Measurements from ENCODE around the gene EVL.

The EVL gene

GRCh38 chr14:100111931-100112704 lies 46.9 kb downstream of the EVL start:
- no peak for DNase-seq

- no peak for DNase-seq
Observed at GRCh38 chr14:100114109-100114765, 49.0 kb downstream of the EVL start.

GRCh38 chr14:100115236-100115635 lies 50.0 kb downstream of the EVL start:
- DNase-seq, result no peak

DNA sequence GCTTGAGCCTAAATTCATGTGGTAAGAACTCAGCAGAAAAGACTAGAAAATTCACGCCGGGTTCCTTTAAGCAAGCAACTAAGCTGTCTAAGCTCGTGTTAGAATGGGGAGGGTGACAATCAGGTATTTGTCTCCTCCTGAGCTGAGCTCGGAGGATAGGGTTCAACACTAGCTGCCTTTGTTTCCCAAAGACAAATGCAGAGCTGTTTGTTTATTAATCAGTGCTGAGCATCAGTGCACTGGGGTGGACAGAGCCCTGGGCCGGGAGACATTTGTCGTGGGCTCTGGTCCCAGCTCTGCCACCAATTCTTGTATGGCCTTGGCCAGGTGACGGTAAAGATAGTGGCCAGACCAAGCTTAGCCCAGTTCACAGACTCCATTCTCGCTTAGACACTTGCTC lies 50.5 kb downstream of the EVL start:
- no peak for DNase-seq

DNA sequence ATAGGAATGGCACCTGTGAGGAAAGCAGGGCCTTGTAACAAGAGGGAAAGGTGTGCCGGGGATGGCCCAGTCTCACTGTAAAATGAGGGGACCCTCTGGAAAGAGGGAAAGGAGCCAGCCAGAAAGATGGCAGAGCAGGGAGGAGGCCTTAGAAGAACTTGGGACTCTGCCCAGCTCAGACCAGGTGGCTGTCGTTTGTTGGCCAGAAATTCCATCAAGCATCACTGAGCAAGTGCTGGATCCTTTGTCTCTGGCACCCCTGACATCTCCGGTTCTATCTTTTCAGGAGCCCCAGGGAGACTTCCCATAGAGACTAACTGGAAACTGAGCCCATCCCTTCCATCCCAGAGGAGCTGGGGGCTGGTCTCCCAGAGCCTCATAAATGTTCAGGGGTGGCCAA lies 50.9 kb downstream of the EVL start:
- no peak for DNase-seq

DNA sequence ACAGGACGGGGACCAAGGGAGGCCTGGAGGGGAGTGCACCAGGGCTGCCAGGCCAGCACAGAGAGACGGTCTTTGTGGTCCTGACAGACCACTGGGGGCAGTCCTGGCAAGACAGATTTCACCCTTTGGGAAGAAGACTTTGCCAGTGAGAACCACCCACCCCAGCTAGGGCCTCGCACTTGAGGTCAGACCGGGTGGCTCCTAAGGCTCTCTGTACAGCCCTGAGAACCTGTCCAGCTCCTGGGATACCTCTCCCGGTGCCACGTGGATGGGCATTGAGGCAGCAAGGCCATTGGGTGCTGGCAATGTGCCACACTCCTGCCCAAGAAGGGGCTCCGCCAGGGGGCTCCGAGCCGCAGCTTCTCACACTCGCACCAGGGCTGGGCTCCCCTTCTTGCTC lies 51.8 kb downstream of the EVL start:
- no peak for DNase-seq

DNA sequence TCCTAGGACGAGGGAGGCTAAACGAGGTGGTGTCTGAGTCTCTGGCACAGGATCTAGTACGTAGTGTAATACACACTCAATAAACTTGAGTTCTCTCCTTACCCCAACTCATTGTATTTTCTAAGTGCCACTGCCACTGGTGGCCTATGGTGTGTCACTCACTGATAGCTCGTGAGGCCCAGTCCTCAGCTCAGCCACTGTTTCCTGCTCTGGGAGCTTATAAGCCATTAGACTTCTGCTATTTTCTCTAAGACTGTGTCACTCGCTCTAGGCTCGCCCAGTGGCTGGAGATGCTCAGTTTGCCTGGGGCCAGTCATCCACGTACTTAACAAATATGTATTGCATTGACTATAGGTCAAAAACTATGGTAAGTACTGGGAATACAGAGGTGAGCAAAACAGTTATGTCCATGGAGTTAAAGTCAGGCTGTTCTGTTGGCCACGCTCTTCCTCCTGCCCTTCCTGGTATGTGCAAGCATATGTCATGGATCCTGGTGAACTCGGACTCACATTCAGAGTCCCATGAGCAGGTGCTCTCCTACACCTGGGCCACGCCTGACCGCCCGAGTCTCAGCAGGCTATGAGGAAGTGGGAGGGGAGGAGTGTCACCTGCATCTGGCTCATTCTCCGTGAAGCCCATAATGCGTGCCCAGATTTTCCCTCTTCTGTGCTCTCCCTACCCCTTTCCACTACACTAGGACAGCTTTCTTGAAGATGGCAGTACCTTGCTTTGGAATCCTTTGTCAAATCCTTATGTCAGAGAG lies 52.6 kb downstream of the EVL start:
- no peak for DNase-seq

- DNase-seq, result no peak
Observed at GRCh38 chr14:100118396-100119011, 53.3 kb downstream of the EVL start.

- no peak for DNase-seq
Observed at GRCh38 chr14:100119251-100119650, 54.0 kb downstream of the EVL start.

DNA sequence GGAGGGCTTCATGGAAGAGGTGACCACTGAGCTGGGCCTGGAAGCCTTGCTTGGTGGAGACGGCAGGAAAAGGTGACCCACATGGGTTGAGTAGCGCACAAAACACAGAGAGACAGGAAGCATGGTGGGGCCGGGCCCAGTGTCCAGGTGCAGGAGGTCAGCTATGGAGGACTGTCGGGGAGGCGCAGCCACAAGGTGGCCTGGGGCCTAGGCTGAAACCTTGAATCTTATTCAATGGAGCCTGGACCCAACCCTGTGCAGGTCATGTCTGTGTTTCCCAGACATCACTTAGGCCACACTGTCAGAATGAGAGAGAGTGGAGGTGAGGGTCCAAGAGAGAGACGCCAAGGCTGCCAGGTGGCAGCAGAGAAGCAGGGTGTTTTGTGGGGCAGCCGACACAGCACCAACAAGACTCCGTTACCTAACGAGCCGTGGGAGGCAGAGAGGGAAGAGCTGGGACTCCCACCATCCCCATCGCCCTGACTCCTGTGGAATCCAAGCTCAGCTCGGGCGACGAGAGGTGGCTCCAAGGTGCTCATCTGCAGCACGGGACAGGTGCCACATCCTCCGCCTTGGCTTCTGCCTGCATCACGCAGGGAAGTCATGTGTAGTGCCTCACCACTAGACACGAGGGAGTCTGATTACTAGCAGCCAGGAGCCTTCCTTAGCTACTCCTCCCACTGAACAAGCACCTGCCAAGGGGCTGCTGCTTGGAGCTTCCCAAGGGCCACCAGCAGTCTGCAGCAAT lies 55.5 kb downstream of the EVL start:
- DNase-seq, result no peak

DNA sequence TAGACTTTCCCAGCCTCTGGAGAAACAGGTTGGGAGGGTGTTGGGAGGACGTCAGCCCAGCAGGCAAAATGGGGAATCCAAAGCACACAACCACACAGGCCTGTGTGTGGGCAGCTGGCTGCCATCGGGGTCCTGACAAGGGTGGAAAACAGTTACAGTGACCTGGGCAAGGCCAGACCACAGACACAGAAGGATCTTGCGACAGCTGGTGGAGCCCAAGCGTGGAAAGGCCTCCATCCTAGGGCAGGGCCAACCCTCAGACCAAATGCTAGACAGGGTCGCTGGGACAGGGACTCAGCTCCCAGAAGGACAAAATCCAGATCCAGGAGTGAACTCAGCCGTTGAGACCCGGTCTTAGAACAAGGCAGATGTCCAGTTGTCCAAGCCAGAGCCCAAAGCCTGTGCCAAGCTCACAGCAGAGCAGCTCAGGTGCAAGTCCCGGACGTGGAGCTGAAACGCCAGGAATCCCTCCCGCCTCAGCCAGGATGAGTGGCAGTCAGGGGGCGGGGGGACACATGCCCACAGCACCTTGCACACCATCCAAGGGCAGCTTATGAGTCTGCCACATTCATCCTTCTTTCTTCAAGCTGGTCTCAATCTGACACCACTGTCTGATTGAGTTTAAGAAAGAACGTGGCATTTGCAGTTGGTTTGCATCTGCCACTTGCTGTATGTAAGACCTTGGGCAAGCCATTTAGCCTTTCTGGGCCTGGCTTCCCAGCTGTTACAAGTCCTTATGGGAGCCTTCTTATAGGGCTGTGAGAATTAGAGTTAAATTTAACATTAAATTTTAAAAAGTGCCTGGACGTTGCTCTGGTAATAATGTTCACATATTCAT lies 56.6 kb downstream of the EVL start:
- DNase-seq, result no peak

GRCh38 chr14:100122481-100123223 lies 57.4 kb downstream of the EVL start:
- no peak for DNase-seq

DNA sequence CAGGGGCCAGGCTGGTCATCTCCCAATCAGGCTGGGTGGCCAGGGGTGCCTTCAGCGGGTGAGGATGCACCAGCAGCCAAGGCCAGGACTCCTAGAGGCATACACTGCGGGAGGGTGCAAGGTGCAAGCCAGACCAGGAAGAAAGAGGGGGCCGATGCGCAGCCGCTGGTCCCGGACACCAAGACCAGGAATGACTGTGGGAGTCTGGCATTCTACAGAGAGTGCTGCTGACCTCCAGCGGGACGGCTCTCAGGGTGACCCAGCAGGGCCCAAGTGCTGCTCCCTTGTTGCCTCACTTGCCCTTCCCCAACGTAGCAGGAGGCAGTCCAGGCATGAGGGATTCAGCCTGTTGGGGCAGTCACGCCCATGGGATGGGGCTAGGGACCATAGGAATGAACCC lies 58.4 kb downstream of the EVL start:
- no peak for DNase-seq

DNA sequence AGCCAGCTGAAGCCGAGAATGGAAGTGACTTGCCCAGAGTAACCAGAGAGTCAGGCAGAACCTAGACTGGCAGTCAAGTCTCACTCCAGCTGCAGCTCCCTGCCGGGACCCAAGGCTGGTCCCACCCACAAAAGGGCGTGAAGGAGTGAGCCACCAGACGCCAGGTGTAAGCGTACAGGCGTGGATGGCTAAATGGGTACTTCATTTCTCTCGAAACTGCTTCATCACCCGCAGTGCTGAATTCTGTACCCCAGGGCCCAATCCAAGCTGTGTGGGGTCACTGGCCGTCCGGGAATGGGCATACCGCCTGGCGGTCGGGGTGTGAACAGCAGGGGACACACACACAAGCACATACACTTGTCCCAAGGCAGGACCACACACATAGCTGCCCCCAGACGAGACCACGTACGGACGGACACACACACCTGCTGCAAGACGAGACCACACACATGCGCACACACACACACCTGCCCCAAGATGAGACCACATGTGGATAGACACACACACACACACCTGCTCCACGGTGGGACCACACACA lies 59.4 kb downstream of the EVL start:
- no peak for DNase-seq

DNA sequence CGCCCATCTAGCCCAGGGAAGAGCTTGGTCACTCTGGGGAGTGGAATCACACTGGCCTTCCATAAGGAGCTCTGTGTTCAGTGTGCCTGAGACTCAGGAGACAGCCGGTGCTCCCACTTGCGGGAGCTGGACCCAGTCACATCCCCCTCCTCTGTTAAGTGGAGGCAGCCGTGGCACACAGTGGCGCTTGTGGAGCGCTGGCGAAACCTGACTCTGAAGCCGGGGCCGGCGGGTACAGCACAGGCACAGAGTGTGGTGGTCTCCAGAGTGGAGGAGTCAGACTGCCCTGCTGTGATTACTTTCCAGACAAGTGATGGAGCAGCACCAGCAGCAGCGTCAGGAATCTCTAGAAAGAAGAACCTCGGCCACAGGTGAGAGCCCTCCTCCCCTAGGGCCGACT lies 61.2 kb downstream of the EVL start:
- no peak for DNase-seq

DNA sequence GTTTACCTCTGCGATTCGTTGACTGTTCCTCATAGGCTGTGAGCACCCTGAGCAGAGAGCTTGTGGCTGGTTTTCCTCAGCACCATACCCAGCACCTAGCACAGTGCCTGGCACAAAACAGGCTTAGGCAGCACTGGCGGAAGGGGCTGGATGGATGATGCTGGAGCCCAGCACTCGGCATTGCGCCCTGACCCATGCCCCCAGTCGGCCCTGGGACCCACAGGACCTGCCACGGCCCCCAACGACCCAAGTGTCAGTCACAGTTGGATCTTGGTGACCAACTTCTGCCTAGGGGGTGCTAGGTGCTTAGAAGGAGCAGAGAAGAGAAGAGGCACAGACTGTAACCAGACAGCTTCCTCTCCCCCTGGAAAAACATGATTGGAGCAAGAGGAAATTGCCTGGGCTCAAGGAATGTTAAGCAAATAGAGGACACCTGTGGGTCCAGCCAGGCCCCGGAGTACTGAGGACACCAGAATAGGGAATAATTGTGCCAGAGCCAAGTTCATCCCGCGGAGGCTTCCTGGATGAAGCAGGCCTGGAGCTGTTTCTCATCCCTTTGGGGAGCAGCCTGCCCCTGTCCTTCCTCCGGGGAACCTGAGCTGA lies 62.7 kb downstream of the EVL start:
- no peak for DNase-seq

DNA sequence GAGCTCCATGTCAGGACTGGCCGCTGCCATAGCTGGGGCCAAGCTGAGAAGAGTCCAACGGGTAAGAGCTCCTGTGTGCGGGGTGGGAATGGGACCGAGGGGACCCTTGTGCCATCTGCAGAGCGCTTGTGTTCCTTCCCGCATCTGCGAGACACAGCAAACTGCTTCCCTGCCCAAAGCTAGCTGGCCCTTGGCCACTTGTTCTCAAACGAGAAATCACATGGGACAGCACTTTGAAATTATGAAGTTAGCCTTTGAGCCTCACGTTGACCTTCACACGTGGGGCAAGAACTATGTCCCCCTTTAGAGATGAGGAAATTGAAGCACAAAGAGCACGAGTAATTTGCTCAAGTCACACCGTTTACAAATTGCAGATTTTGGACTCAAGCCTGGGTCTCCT lies 63.5 kb downstream of the EVL start:
- no peak for DNase-seq

DNA sequence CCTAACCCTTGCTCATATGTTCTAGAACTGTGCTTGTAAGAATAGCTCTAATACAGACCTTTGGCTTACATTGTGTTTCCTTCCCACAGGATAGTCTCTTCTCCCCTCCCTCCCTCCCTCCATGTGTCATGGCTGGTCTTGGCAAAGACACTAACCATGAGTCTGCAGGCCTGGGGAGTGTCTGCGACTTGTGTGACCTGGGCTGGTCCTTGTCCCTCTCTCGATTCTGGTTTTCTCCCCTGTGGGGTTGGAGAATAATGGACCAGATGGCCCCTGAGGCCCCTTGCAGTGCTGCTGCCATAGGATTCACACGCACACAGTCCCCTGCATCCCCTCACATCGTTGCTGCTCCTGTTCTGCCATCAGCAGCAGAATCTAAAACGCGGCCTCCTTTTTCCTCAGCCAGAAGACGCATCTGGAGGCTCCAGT lies 64.0 kb downstream of the EVL start:
- DNase-seq, result no peak

- DNase-seq, result no peak
Observed at GRCh38 chr14:100130521-100130920, 65.3 kb downstream of the EVL start.

GRCh38 chr14:100131181-100131580 lies 66.0 kb downstream of the EVL start:
- DNase-seq, result no peak
